A673 (cell line): Measurements from ENCODE around the gene CIAO3.

Source experiments
- EZH2 ChIP-seq: fragments of 200-600 bp; sonication (generic); IDR thresholded peaks from 2 replicates; pipeline ENCODE4 v1.6.1; 2017; ENCODE audit warnings: borderline replicate concordance, low read depth, mild to moderate bottlenecking, mixed read lengths, antibody characterized with exemption, low read length; ENCODE audit not compliant: poor library complexity, severe bottlenecking
- TF ChIP-seq, protein P1 (sequence below): fragments of 300-800, 200-600 bp; sonication (generic); conservative IDR thresholded peaks from 2 replicates; pipeline ENCODE4 v1.5.1; 2017; ENCODE audit warnings: low read depth, mild to moderate bottlenecking, antibody characterized with exemption, low read length, moderate library complexity, mixed read lengths

- TF ChIP-seq EZH2, result no peak
- TF ChIP-seq, protein P1, sequence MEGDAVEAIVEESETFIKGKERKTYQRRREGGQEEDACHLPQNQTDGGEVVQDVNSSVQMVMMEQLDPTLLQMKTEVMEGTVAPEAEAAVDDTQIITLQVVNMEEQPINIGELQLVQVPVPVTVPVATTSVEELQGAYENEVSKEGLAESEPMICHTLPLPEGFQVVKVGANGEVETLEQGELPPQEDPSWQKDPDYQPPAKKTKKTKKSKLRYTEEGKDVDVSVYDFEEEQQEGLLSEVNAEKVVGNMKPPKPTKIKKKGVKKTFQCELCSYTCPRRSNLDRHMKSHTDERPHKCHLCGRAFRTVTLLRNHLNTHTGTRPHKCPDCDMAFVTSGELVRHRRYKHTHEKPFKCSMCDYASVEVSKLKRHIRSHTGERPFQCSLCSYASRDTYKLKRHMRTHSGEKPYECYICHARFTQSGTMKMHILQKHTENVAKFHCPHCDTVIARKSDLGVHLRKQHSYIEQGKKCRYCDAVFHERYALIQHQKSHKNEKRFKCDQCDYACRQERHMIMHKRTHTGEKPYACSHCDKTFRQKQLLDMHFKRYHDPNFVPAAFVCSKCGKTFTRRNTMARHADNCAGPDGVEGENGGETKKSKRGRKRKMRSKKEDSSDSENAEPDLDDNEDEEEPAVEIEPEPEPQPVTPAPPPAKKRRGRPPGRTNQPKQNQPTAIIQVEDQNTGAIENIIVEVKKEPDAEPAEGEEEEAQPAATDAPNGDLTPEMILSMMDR, result no peak
Measured at GRCh38 chr16:746637-747036, 5.8 kb upstream of the CIAO3 start.
